IPS-20b (cell line): ENCODE data around the gene TSHZ1.

Experiments used
- H3K27ac ChIP-seq: one replicate; pipeline ENCODE4 v1.5.1; 2013; ENCODE audit warnings: low read length
- H3K27me3 ChIP-seq: 2 replicates; pipeline ENCODE4 v1.6.1; 2013; ENCODE audit warnings: mild to moderate bottlenecking, low read length, inconsistent platforms; ENCODE audit not compliant: insufficient read depth
- H3K36me3 ChIP-seq: 2 replicates; pipeline ENCODE4 v1.6.1; 2013; ENCODE audit warnings: low read depth, mild to moderate bottlenecking, inconsistent platforms, low read length, moderate library complexity; ENCODE audit not compliant: insufficient read depth
- H3K4me1 ChIP-seq: 2 replicates; pipeline ENCODE4 v1.6.1; 2013; ENCODE audit warnings: mild to moderate bottlenecking, control low read depth, inconsistent platforms, low read length, moderate library complexity; ENCODE audit not compliant: insufficient read depth
- H3K4me3 ChIP-seq: 2 replicates; pipeline ENCODE4 v1.5.1; 2013; ENCODE audit warnings: mild to moderate bottlenecking, low read length, inconsistent platforms
- H3K9ac ChIP-seq: 2 replicates; pipeline ENCODE4 v1.6.1; 2013; ENCODE audit warnings: low read depth, mild to moderate bottlenecking, inconsistent platforms, low read length, moderate library complexity
- H3K9me3 ChIP-seq: 2 replicates; pipeline ENCODE4 v1.6.1; 2013; ENCODE audit warnings: mild to moderate bottlenecking, low read depth, low read length, inconsistent platforms; ENCODE audit not compliant: insufficient read depth

TSHZ1 gene

GRCh38 chr18:75338631-75339030, 128.0 kb downstream of the TSHZ1 start:
- H3K27me3 ChIP-seq: peaks cover 5% of the 10 kb centered on the region; the same call in 1 of the 2 replicates
- H3K9me3 ChIP-seq: no peaks in the 10 kb centered on the region
- H3K9ac ChIP-seq: no peak overlapping the region
- no peak overlapping the region for H3K27ac ChIP-seq
- no peak overlapping the region for H3K4me3 ChIP-seq
- H3K36me3 ChIP-seq: no peaks in the 10 kb centered on the region
- peaks cover 9% of the 10 kb centered on the region; the same call in 1 of the 2 replicates for H3K4me1 ChIP-seq
